SK-N-SH treated with all-trans-retinoic acid at 6 μM for 48 hours (cell line): Measurements from ENCODE around the gene IDH1.

Experiments
- ARNTL ChIP-seq: fragments of 450-650 bp; formaldehyde crosslinking; IDR thresholded peaks from 2 replicates; pipeline ENCODE4 v1.5.0; 2020; ENCODE audit warnings: low read depth, mild to moderate bottlenecking, moderate library complexity, borderline replicate concordance
- CREB5 ChIP-seq: fragments of 250-450 bp; sonication (Bioruptor Pico); IDR thresholded peaks from 2 replicates; pipeline ENCODE4 v1.5.1; 2020; ENCODE audit warnings: low read depth, mild to moderate bottlenecking, moderate library complexity
- CSDC2 ChIP-seq: fragments of 250-450 bp; sonication (Bioruptor Pico); IDR thresholded peaks from 2 replicates; pipeline ENCODE4 v1.5.0; 2020; ENCODE audit warnings: mild to moderate bottlenecking, moderate library complexity
- ESRRG ChIP-seq: fragments of 250-450 bp; sonication (Bioruptor Pico); IDR thresholded peaks from 2 replicates; pipeline ENCODE4 v1.6.1; 2021; ENCODE audit warnings: mild to moderate bottlenecking
- GLIS3 ChIP-seq: fragments of 250-450 bp; sonication (Bioruptor Pico); IDR thresholded peaks from 2 replicates; pipeline ENCODE4 v1.5.0; 2020; ENCODE audit warnings: mild to moderate bottlenecking, moderate library complexity
- OSR1 ChIP-seq: fragments of 250-450 bp; sonication (Bioruptor Pico); IDR thresholded peaks from 2 replicates; pipeline ENCODE4 v1.8.0; 2022; ENCODE audit warnings: moderate library complexity, mild to moderate bottlenecking, inconsistent platforms
- RARB ChIP-seq: fragments of 250-450 bp; sonication (Bioruptor Pico); IDR thresholded peaks from 2 replicates; pipeline ENCODE4 v1.8.0; 2021; ENCODE audit warnings: mild to moderate bottlenecking, moderate library complexity
- TOX ChIP-seq: fragments of 250-450 bp; sonication (Bioruptor Pico); IDR thresholded peaks from 2 replicates; pipeline ENCODE4 v1.8.0; 2021; ENCODE audit warnings: mild to moderate bottlenecking, moderate library complexity, borderline replicate concordance
- ZC3H10 ChIP-seq: fragments of 250-450 bp; sonication (Bioruptor Pico); IDR thresholded peaks from 2 replicates; pipeline ENCODE4 v1.5.1; 2021; ENCODE audit warnings: mild to moderate bottlenecking, moderate library complexity
- ZFP30 ChIP-seq: fragments of 450-650 bp; formaldehyde crosslinking; IDR thresholded peaks from 2 replicates; pipeline ENCODE4 v1.5.0; 2022; ENCODE audit warnings: mild to moderate bottlenecking, moderate library complexity
- ZNF8 ChIP-seq: fragments of 450-650 bp; formaldehyde crosslinking; IDR thresholded peaks from 2 replicates; pipeline ENCODE4 v1.5.0; 2020; ENCODE audit warnings: mild to moderate bottlenecking, moderate library complexity
- TF ChIP-seq, protein P1 (sequence below): fragments of 250-450 bp; sonication (Bioruptor Pico); IDR thresholded peaks from 2 replicates; pipeline ENCODE4 v1.8.0; 2020; ENCODE audit warnings: mild to moderate bottlenecking, moderate library complexity, borderline replicate concordance
- TF ChIP-seq, protein P2 (sequence below): fragments of 250-450 bp; sonication (Bioruptor Pico); IDR thresholded peaks from 2 replicates; pipeline ENCODE4 v1.8.0; 2021; ENCODE audit warnings: low read depth, mild to moderate bottlenecking, moderate library complexity, borderline replicate concordance

DNA sequence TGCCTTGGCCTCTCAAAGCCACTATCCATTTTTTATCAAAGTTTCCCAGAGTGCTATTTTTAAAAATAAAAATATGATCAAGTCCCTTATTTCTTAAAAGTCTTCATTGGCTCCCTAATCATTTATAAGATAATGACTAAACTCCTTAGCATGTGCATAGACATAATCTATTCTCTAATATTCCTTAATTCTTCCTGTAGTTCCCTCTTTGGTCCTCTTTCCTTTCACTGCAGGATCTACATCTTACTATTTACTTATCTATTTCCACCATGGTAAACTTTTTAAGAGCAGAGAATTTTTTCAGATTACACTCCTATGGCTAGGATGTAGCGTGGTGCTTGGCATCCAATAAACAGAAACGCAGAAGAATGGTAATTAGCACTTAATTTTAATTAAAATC lies 19.0 kb downstream of the IDH1 start:
- TF ChIP-seq CREB5 (CRISPR knock-in tag) (no peak), ESRRG (CRISPR knock-in tag) (no peak), OSR1 (CRISPR knock-in tag) (no peak), ARNTL (no peak), ZFP30 (no peak), GLIS3 (CRISPR knock-in tag) (no peak), ZC3H10 (CRISPR knock-in tag) (no peak), TOX (CRISPR knock-in tag) (no peak), ZNF8 (no peak), RARB (CRISPR knock-in tag) (no peak), CSDC2 (CRISPR knock-in tag) (no peak)
- TF ChIP-seq, protein P1, sequence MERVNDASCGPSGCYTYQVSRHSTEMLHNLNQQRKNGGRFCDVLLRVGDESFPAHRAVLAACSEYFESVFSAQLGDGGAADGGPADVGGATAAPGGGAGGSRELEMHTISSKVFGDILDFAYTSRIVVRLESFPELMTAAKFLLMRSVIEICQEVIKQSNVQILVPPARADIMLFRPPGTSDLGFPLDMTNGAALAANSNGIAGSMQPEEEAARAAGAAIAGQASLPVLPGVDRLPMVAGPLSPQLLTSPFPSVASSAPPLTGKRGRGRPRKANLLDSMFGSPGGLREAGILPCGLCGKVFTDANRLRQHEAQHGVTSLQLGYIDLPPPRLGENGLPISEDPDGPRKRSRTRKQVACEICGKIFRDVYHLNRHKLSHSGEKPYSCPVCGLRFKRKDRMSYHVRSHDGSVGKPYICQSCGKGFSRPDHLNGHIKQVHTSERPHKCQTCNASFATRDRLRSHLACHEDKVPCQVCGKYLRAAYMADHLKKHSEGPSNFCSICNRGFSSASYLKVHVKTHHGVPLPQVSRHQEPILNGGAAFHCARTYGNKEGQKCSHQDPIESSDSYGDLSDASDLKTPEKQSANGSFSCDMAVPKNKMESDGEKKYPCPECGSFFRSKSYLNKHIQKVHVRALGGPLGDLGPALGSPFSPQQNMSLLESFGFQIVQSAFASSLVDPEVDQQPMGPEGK (CRISPR knock-in tag), result no peak
- TF ChIP-seq, protein P2, sequence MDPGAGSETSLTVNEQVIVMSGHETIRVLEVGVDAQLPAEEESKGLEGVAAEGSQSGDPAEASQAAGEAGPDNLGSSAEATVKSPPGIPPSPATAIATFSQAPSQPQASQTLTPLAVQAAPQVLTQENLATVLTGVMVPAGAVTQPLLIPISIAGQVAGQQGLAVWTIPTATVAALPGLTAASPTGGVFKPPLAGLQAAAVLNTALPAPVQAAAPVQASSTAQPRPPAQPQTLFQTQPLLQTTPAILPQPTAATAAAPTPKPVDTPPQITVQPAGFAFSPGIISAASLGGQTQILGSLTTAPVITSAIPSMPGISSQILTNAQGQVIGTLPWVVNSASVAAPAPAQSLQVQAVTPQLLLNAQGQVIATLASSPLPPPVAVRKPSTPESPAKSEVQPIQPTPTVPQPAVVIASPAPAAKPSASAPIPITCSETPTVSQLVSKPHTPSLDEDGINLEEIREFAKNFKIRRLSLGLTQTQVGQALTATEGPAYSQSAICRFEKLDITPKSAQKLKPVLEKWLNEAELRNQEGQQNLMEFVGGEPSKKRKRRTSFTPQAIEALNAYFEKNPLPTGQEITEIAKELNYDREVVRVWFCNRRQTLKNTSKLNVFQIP (CRISPR knock-in tag), result no peak
